ENCODE measurements around the gene INS.

GRCh38 chr11:2142300-2142759 lies 18.7 kb downstream of the INS start:
- no peak for TF ChIP-seq CTCF (IDR thresholded peaks at IDR 0.05)
- no peak for TF ChIP-seq POLR2A (IDR thresholded peaks at IDR 0.05)
